GM04503 (cell line): ENCODE data around the gene CUX1.

Source experiments
- DNase-seq: peaks from one replicate; pipeline ENCODE4 v3.0.0-alpha.2; 2012; ENCODE audit warnings: low read depth

The CUX1 gene

DNA sequence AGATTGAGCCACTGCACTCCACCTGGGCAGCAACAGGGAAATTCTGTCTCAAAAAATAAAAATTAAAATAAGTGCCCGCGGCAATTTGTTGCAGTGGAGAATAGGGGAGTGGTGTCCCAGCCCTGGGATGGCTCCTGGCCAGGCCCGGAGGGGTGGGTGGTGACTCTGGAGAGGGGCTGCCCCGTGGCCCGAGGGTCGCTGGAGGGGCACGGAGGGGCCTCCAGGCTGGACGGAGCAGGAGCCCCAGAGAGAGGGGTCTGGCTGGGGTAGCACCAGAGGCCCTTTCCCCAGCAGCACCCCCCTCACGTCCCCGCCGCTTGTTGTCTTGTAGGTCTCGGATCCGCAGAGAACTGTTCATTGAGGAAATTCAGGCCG lies 430.6 kb downstream of the CUX1 start:
- no peak for DNase-seq

DNA sequence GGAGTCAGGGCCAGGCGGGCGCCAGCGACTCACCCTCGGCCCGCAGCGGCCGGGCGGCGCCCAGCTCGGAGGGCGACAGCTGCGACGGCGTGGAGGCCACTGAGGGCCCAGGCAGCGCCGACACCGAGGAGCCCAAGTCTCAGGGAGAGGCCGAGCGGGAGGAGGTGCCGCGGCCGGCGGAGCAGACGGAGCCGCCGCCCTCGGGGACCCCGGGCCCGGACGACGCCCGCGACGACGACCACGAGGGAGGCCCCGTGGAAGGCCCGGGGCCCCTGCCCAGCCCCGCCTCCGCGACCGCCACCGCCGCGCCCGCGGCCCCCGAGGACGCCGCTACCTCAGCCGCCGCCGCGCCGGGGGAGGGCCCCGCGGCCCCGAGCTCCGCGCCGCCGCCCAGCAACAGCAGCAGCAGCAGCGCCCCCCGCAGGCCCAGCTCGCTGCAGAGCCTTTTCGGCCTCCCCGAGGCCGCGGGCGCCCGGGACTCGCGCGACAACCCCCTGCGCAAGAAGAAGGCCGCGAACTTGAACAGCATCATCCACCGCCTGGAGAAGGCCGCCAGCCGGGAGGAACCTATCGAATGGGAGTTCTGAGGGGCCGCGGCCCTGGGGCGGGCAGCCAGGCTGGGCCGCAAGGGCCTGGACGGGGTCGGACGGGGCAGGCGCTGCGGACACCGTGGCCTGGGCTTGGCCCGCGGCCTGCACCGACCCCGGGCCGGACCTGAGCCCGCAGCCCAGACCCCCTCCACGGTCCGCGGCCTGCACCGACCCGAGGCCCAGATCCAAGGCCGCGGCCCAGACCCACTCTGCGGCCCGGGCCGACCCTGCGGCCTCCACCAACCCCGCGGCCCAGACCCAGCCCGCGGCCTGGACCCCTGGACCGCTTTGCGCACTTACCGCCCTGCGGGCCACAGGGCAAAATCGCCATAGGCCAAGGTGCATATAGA lies 431.3 kb downstream of the CUX1 start:
- DNase-seq = no peak

DNA sequence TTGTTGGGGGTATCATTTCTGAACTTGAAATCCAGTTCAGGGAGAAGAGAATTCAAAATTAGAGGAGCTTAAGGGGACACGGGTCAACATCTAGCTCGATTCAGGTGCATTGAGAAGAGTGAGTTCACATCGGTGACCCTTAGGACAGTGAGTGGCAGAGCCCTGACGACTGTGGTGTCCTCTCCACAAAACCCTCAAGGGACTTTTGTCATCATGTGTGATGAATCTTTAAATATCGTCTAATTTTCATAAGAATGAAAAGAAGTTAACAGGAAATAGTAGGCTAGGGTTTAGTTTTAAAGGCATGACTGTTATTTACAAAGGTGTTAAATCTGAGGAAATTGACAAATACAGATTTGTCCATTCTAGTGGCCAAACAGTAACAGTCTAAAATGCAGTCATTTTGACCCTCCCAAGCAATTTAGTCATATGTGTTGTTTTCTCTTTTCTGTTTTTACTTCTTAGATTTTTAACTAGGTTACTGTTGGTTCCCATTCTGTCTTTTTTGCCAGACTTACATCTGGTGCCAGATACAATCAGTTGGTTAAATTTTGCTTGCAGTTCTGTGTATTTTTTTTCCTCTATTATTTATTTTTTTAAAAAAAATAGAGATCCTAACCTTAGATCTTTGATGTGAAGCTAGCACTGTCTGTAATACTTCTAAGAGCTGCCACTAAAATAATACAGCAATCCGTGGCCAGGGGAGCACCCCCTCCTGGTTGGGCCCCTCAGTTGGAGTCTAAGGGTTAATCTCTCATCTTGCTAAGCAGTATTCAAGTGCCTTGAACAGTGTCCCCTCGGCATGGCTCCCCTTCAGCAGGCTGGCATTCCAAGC lies 434.3 kb downstream of the CUX1 start:
- DNase-seq = no peak

DNA sequence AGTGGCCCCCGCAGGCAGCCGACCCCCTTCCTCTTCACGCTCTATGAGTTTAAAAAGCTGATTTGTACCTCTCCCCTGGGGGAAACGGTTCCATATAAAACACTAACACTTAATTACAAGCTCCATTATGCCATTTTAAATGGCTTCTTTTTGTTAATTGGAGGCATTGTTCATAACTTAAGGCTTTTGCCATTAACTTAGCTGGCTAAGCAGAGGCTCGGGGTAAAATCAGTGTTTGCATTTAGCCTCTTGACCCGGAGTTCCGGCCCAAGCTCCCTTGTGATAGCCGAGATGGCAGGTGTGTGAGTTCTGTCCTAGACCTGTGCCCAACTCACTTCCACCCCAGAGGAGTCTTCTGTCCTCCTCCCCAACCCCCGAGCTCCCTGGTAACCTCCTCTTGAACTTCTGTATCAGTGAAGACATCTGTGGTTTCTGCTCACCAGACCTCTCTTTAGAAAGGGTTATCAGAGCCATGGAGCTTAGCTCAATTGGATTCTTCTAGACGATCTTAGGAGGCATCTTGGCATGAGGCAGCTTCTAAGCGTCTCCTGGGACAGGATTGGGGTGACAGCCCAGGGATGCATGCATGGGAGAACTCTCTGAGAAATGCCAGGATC lies 435.0 kb downstream of the CUX1 start:
- DNase-seq = no peak

DNA sequence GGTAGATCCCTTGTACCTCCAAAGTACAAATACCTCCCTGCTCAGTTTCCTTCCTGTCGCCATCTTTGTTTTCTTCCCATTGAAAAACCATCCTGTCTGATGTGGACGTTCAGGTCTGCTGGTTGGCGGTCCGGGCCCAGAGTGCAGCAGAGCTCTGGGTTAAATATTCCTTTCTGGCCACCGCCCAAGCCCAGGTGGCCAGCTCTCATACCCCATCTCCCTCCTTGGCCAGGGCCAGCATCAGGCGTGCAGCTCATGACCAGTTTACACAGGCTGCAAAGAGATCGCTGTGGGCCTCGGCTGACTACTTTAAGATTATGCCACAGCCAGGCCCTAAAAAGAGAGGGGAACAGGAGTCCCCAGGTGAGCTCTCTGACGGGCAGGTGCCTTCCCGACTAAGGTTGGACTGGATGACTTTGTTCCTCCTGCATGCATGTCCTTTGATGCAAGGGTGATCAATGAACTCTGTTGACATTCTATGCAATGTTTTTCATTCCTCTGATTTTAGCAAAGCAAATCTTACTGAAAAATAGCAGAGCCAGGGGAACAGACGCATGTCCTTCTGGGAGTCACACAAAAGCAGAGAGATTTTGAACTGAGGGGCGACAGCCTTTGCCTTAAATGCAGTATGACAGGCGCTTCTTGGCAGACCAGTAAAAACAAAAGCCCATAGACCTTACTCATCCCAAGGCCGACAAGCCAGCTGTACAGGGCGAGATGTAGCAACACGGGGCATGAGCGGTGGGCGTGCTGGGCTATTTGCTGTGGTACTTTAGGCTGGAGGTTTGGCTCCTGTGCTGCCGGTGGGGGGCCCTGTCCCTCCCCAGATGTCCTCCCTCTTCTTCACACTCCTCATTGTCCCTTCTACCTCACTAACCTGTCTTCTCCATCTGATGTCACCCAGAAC lies 435.9 kb downstream of the CUX1 start:
- no peak for DNase-seq

DNA sequence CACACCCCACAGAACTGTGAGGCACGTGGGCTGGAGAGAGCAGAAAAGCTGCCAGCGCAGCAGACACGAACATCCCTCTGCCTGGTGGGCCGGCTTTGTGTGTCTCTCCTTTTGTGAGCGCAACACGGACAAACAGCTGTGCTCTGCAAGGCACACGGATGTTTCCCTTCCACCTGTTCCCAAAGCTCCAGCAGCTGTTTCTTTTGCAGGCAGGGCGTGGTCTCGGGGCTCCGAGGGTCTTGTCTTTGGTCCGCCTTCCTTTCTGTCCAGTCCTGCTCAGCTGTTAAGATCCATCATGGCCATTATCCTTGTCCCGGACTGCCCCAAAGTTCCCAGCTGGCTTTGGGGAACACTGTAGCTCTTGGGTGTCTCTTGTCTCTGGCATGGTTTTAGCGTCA lies 436.5 kb downstream of the CUX1 start:
- DNase-seq = no peak

DNA sequence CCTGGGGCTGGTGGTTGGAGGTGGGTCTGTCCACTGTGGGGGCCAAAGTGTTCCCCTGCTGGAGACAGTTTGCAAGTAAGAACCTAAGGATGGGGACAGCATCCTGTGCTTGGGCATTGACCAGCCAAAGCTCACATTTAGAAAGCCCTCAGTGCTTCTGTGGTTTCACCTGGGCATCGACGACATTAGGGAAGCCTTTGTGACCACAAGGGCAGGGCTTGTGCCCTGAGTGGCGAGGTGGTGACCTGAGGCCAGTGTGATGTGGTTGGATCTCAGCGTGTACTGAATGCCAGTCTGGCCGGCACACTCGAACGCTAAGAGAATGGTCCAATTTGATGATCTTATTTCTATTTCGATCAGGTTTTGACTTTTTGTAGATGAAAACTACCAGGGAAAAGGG lies 437.1 kb downstream of the CUX1 start:
- no peak for DNase-seq

DNA sequence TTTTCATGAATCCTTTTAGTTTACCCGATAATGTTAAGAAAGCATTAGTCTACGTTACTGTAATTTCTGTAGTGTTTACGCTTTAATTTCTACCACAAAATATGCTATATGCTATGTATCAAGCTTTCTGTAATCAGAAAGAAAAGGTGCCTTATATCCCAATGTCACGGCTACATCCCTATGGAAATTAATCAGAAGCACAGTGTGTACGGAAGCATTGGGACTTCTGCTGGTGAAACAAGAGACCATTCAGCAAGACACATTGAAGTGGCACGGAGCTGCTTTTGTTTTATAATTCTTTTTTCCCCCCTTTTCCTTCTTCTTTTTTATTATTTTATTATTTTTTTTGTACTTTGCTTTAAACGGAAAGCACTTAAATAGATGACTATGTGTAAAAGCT lies 438.1 kb downstream of the CUX1 start:
- no peak for DNase-seq

DNA sequence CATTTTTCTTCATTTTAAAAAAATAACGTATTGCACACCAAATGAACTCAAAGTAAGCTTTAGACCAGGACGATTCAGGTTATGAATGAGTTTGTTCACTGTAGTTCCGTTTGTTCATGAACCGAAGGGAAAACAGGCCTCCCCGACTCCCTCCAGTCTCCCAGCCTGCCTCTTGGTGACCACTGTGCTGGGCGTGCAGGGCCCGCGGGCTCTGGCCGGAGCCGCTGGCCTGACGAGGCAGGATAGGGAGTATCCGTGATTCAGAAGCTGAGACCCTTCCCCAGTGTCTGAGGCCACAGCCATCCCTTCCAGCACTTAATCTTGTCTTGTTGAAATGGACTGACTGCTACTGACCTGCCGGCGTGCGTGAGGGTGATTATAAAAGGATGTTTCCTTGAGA lies 438.5 kb downstream of the CUX1 start:
- no peak for DNase-seq

DNA sequence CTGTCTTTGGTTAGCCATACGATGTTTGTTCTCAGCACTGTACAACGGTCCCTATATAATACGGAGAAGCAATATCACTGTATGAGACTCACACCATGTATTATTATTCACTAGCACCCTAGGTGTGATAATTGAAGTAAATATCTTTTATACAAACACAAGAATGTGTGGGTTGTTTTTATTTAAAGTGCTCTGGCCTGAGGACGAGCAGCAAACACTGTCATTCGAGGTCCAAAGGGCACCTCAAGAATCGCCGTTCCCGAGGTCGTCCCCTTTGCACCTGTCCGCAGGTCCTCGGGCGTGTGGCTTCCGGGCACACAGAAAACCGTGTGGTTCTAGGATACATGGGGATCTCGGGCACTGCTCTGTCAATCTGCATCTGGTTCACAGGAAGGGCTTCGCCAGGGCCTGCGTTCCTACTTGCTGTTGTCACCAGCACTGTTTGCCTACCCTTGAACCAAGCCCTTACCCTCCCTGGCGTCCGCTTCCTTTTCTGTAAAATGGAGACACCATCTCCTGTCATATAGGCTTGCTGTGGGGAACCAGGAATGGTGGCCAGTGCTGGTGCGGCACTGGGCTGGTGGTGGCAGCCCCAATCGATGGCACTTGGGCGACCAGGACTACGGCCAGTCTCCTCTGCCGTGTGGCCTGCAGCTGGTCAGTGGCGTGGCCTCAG lies 440.8 kb downstream of the CUX1 start:
- no peak for DNase-seq

DNA sequence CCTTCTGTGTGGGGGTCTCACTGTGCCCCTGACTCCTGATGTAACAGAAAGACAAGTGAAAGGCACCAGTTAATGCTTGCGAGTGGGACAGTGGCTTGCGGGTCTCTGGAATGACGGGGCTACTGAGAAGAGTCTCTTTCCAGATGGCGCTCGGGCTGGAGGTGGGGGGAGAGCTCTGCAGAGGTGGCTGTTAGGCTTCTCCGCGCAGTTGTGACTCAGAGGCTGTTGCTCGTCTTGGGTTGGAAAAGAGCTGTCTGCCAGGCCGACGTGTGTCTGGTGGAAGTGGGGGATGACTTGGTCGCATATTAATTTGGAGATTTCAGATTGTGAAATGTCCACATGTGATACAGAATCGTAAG lies 441.3 kb downstream of the CUX1 start:
- peak; percentile 20 for DNase-seq

DNA sequence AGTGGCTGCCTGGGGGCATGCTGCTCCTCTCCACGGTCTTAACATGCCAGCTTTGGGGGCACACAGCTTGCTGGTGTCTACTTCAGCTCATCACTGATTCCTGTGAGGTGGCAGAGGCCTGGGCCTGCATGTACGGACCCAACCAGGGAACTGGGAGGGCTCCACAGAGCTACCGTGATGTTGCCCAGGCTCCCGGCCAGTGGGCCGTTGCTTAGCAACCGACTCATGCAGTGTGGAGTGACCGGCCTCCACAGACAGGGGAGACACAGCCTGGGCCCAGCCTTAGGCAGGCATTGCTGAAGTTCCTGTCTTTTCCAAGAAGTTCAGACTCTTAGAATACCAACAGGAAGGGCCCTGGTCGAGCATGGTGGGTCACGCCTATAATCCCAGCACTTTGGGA lies 443.4 kb downstream of the CUX1 start:
- DNase-seq = peak; percentile 17

DNA sequence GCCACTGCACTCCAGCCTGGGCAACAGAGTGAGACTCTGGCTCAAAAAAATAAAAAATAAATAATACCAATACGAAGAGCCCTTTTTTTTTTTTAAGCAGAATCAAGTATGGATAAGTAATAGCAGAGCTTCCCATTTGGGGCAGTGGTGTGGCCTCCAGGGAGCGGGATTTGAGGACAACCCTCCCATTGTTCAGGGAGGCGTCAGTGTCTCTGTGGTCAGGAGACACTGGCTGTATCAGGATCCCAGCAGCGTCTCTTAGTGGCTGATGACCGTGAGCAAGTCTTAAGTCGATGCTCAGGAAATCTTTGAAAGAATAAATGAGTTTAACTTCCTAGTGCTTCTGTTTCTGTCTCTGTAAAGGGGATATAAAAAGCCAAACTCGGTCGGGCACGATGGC lies 444.0 kb downstream of the CUX1 start:
- DNase-seq = no peak

DNA sequence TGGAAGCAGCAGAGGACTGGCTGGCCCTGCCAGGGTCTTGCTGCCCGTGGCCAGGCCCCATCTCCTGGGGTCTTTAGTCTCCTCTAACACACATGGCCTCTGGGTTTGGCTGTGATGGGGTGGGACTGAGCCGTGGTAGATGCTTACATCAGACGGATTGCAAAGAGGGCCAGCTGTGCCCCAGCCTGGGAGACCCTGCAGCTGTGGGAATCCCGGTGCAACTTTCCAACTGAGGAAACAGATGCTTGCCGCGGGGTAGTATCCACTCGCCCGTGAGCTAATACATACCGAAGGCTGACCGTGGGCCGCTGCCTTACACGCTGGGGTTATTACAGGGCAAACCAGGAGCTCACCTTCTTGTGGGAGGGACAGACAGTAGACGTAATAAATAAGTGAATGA lies 445.1 kb downstream of the CUX1 start:
- no peak for DNase-seq

DNA sequence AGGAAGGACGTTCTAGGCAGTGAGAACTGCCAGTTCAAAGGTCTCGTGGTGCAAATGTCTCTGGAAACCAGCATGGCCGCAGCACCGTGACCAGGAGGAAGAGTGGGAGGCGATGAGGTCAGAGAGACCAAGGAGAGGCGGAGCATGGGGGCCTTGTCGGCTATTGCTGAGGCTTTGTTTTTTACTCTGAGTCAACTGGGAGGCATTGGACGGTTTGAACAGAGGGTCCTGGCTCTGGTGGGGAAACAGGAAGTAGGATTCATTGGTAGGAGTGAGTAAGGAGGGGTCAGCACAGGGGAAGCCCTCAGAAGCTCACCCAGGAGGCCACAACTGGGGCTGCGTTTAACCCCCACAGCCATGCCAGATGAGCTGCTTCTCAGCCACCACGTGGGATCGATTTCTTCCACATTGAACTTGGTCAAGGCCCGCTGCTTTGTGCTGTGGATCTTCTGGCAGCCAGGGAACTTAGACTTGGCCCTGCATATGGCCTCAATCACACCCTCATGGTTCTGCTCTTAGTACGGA lies 447.0 kb downstream of the CUX1 start:
- DNase-seq = no peak

DNA sequence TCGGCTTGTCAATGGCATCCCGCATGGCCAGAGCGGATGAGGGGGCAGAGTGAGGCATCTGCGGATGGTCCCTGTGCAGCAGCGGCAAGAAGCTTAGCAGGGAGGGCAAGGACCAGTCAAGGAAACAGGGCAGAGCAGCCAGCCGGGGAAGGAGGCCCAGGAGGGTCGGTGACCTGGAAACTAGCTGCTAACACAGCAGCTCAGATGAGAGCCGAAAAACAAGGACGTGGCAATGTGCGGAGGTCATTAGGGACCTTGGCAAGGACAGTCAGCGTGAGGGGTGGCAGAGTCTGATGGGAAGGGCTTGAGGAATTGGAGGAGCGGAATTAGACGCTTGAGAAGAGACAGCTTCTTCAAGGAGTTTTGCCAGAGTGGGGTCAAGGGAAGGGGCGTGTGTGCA lies 449.1 kb downstream of the CUX1 start:
- DNase-seq = no peak

DNA sequence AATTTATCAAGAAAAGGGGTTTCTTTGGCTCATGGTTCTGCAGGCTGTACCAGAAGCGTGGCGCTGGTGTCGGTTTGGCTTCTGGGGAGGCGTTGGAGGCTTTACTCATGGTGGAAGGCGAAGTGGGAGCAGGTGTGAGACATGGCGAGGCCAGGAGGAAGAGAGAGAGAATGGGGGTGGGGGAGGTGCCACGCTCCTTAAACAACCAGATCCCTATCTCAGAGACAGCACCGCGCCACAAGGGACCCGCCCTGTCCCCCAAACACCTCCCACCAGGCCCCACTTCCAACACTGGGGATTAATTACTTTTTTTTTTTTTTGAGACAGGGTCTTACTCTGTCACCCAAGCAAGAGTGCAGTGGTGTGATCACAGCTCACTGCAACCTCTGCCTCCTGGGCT lies 451.2 kb downstream of the CUX1 start:
- no peak for DNase-seq

DNA sequence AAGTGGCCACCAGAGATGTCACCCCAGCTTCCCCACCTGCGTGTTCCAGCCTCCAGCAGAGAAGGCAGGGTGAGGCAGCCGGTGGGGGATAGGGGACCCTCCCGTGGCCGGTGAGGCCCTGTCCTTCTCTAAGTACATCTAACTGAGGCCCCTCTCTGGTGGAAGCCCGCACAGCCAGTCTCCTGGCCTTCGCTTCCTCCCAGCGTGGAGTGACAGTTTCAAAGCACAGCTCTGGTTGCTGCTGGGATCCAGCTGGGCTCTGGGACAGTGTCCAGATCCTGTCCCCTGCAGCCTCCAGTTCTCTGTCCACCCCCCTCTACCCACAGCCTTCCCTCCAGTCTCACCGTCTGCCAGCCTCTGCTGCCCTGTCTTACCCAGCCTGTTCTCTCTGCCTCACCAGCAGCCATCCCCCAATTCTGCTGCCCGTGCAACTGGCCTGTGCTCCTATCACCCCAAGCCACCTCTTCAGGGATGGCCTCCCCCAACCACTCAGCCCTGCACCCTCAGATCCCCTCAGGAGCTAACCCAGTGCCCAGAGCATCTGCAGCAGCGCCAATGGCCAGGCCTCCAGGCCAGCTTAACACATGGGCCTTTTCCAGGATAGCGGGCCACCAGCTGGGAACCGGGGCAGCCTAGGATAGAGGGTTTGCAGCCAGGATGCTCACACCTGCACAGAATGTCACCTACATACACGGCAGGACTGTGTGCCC lies 452.9 kb downstream of the CUX1 start:
- DNase-seq = no peak

DNA sequence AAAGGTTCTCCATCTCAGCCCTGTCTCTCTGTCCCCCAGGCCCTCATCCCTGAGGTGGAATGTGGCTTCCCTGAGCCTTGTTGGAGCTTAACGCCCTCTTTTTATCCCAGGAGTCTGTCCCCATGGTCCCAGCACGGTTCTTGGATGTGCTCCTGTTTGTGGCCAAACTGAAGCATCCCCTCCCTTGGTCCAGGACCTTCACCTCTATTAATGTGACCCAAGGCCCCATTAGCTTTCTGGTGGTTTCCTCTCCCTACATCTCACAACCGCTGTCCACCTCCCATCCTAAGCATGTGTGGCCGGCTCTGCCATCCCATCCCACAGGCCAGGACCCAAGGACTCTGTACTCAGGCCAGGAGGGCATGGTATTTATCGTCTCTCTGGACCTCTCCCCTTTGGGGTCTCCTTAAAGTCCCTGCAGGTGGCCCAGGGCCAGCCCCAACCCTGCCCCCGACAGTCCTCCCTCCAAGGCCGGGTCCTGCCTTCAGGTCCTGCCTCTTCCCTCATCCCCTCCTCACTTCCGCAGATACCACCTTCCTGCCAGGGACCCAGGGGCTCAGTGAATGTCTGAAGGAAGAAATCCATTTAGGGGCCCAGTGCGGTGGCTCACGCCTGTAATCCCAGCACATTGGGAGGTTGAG lies 453.9 kb downstream of the CUX1 start:
- DNase-seq = no peak
